Panc1 (cell line): ENCODE measurements around the gene TCOF1.

Experiments
- TCF7L2 ChIP-seq: IDR thresholded peaks from 2 replicates; pipeline ENCODE4 v1.6.1; 2011; ENCODE audit warnings: mild to moderate bottlenecking, low read depth, low read length, inconsistent platforms
- TF ChIP-seq, protein P1 (sequence below): fragments of 450-650 bp; IDR thresholded peaks from 2 replicates; pipeline ENCODE4 v1.5.1; 2017; ENCODE audit warnings: mild to moderate bottlenecking

DNA sequence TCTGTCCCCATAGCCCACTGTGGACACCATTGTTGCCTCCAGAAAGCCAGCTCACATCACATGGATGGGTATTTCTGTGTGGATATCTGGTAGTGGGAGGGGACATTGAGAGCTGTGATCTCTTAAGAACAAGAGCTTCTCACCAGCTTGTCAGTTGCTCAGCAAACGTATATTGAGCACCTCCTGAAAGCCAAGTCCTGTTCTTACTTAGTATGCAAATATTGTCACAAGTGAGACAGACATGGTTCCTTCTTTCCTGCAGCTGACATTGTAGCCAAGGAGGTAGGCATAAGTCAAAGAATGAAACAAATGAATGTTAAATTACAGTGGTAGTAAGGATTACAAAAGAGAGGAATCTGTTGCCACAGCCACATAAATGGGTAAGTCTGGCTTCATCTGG, 3.8 kb downstream of the TCOF1 start:
- no peak for TF ChIP-seq TCF7L2
- TF ChIP-seq, protein P1, sequence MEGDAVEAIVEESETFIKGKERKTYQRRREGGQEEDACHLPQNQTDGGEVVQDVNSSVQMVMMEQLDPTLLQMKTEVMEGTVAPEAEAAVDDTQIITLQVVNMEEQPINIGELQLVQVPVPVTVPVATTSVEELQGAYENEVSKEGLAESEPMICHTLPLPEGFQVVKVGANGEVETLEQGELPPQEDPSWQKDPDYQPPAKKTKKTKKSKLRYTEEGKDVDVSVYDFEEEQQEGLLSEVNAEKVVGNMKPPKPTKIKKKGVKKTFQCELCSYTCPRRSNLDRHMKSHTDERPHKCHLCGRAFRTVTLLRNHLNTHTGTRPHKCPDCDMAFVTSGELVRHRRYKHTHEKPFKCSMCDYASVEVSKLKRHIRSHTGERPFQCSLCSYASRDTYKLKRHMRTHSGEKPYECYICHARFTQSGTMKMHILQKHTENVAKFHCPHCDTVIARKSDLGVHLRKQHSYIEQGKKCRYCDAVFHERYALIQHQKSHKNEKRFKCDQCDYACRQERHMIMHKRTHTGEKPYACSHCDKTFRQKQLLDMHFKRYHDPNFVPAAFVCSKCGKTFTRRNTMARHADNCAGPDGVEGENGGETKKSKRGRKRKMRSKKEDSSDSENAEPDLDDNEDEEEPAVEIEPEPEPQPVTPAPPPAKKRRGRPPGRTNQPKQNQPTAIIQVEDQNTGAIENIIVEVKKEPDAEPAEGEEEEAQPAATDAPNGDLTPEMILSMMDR, result no peak
